PFSK-1 (cell line): ENCODE results near the gene UMPS.

ENCODE experiments used
- FOXP2 ChIP-seq: optimal IDR thresholded peaks from 2 replicates; pipeline ENCODE3; 2011; ENCODE audit warnings: borderline replicate concordance, control low read depth, inconsistent platforms; ENCODE audit not compliant: insufficient read depth; ENCODE audit errors: extremely low read length, extremely low read depth
- POLR2AphosphoS5 ChIP-seq: IDR thresholded peaks from 2 replicates; pipeline ENCODE4 v1.6.1; 2012; ENCODE audit warnings: low read depth, mild to moderate bottlenecking, control low read depth, low read length, moderate library complexity
- SIN3A ChIP-seq: IDR thresholded peaks from 2 replicates; pipeline ENCODE4 v1.6.1; 2012; ENCODE audit warnings: mild to moderate bottlenecking, low read length, moderate library complexity, borderline replicate concordance; ENCODE audit not compliant: insufficient read depth
- TAF1 ChIP-seq: IDR thresholded peaks from 2 replicates; pipeline ENCODE4 v1.6.1; 2012; ENCODE audit warnings: low read length, control low read depth, borderline replicate concordance; ENCODE audit not compliant: insufficient read depth
- TF ChIP-seq, protein P1 (sequence below), 2 experiments: IDR thresholded peaks; 2 replicates each; pipeline versions ENCODE4 v1.6.1 to v1.8.0; 2011 to 2012; ENCODE audit warnings: low read depth in 2 of 2, low read length in 2 of 2, control low read depth in 1 of 2, inconsistent platforms in 1 of 2, mild to moderate bottlenecking in 1 of 2, moderate library complexity in 1 of 2; ENCODE audit not compliant: insufficient read depth in 1 of 2

The UMPS gene

DNA sequence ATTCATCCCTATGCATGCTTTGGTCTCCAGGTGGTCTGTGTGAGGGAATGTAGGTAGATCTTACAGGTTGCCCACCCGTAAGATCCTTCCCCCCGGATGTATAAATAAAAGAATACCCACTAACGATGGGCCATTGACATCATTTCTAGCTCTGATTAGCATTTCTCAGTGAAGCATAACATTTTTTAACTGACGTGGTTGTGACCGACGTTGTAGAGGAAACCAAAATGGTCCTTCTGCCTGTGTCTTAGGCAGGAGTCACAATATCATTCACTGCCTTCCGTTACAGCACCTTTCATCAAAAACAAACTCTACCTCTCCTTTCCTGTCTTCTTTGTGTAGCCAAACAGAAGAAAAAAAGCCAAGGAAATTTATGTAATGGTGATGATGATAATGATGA lies 27.3 kb upstream of the UMPS start:
- TF ChIP-seq FOXP2 = no peak
- no peak for TF ChIP-seq TAF1
- TF ChIP-seq, protein P1, sequence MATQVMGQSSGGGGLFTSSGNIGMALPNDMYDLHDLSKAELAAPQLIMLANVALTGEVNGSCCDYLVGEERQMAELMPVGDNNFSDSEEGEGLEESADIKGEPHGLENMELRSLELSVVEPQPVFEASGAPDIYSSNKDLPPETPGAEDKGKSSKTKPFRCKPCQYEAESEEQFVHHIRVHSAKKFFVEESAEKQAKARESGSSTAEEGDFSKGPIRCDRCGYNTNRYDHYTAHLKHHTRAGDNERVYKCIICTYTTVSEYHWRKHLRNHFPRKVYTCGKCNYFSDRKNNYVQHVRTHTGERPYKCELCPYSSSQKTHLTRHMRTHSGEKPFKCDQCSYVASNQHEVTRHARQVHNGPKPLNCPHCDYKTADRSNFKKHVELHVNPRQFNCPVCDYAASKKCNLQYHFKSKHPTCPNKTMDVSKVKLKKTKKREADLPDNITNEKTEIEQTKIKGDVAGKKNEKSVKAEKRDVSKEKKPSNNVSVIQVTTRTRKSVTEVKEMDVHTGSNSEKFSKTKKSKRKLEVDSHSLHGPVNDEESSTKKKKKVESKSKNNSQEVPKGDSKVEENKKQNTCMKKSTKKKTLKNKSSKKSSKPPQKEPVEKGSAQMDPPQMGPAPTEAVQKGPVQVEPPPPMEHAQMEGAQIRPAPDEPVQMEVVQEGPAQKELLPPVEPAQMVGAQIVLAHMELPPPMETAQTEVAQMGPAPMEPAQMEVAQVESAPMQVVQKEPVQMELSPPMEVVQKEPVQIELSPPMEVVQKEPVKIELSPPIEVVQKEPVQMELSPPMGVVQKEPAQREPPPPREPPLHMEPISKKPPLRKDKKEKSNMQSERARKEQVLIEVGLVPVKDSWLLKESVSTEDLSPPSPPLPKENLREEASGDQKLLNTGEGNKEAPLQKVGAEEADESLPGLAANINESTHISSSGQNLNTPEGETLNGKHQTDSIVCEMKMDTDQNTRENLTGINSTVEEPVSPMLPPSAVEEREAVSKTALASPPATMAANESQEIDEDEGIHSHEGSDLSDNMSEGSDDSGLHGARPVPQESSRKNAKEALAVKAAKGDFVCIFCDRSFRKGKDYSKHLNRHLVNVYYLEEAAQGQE (IDR thresholded peaks at IDR 0.05; ENCODE audit: insufficient read depth in 1 of 2, low read depth in 2 of 2, low read length in 2 of 2) = no peak
- no peak for TF ChIP-seq SIN3A
- no peak for TF ChIP-seq POLR2AphosphoS5

DNA sequence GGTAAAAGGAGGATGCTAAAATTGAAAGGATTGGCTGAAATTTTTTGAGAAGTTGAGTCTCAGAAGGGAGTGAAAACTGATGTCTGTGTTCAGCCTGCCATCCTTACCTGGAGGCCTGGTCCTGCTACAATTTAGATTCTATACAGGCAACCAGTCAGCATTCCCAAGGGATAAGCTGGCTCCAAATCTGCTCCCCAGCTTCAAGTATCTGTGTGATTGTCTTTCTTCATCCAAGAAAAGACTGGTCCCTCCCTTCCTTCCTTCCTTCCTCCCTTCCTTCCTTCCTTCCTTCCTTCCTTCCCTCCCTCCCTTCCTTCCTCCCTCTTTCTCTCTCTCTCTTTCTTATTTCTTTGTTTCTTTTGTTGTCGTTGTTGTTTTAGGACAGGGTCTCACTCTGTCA lies 24.7 kb upstream of the UMPS start:
- TF ChIP-seq SIN3A (no peak), FOXP2 (no peak), TAF1 (no peak), POLR2AphosphoS5 (no peak)
- TF ChIP-seq, protein P1 (IDR thresholded peaks at IDR 0.05; ENCODE audit: insufficient read depth in 1 of 2, low read depth in 2 of 2, low read length in 2 of 2) = no peak

DNA sequence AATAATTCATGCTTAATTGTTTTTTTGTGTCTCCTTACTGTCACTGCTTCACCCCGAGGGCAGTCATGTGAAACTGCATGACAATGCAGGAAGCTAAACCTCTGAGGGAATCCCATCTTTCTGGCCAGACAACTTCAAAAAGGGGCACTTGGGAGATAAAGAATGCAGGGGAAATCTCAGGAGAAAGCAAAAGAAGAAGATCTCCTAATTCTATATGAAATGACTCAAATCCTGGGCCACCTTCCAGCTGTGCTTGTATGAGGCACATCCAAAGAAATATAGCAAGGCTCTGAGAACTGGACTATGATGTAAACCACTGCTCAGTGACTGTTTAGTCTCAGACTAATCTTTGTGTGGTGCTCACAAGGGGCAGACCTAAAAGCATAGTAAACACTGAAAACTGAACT lies 22.6 kb upstream of the UMPS start:
- TF ChIP-seq FOXP2 (no peak), SIN3A (no peak), POLR2AphosphoS5 (no peak), TAF1 (no peak)
- TF ChIP-seq, protein P1 (IDR thresholded peaks at IDR 0.05; ENCODE audit: insufficient read depth in 1 of 2, low read depth in 2 of 2, low read length in 2 of 2) = no peak

DNA sequence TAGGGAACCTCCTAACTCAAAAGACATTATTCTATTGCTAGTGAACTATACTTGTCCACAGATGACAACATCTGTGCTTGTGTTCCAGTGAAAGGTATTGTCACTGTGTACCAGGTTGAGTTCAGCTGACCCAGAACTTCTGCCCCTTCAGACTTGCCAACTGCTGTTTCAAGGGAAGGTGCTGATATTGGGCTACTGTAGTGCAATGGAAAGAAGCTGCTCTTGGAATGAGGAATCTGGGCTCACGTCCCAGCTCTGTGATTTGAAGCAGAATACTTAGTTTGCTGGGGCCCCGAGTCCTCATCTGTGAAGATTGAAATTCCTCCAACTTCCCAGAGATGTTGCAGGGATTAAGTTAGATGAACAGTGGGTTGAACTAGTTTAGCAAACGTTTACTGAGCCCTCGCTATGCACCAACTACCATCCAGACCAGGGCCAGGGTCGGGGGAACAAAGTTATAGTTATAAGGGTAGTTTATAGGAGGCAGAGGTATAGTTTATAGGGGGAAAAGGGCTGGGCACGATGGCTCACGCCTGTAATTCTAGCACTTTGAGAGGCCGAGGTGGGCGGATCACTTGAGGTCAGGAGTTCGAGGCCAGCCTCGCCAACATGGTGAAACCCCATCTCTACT lies 15.9 kb upstream of the UMPS start:
- TF ChIP-seq, protein P1 (IDR thresholded peaks at IDR 0.05; ENCODE audit: insufficient read depth in 1 of 2, low read depth in 2 of 2, low read length in 2 of 2) = no peak
- no peak for TF ChIP-seq FOXP2

DNA sequence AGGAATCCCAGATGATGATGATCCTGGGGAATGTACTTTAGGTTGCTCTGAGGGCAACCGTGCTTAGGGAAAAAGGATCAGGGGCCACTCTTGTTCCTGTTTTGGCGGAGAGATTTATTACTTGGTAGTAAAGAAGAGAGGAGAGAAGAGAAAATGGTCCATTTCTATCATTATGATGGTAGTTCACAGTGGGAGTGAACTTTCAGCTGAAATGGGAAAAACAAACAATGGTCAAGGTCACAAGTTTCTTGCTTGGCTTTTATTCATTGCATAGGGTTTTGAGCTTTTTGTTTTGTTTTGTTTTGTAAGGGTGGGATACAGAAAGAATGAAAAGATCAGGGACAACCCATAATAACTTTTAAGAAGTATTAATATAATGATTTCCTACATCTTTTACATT lies 7.7 kb upstream of the UMPS start:
- TF ChIP-seq SIN3A = no peak
- TF ChIP-seq FOXP2 = no peak
- no peak for TF ChIP-seq TAF1
- no peak for TF ChIP-seq POLR2AphosphoS5
- TF ChIP-seq, protein P1 (IDR thresholded peaks at IDR 0.05; ENCODE audit: insufficient read depth in 1 of 2, low read depth in 2 of 2, low read length in 2 of 2) = no peak
